SW480 (cell line): Measurements from ENCODE around the gene DRC3.
"Not testable (repeated sequence)": the region's sequence is repeated elsewhere in the genome, so short reads cannot be mapped to it uniquely, and the experiment has no call there.

Experiments used
- DNase-seq: peaks from one replicate; pipeline ENCODE4 v3.0.0-alpha.2; 2016; ENCODE audit warnings: low spot score

The DRC3 gene, protein sequence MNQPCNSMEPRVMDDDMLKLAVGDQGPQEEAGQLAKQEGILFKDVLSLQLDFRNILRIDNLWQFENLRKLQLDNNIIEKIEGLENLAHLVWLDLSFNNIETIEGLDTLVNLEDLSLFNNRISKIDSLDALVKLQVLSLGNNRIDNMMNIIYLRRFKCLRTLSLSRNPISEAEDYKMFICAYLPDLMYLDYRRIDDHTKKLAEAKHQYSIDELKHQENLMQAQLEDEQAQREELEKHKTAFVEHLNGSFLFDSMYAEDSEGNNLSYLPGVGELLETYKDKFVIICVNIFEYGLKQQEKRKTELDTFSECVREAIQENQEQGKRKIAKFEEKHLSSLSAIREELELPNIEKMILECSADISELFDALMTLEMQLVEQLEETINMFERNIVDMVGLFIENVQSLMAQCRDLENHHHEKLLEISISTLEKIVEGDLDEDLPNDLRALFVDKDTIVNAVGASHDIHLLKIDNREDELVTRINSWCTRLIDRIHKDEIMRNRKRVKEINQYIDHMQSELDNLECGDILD

DNA sequence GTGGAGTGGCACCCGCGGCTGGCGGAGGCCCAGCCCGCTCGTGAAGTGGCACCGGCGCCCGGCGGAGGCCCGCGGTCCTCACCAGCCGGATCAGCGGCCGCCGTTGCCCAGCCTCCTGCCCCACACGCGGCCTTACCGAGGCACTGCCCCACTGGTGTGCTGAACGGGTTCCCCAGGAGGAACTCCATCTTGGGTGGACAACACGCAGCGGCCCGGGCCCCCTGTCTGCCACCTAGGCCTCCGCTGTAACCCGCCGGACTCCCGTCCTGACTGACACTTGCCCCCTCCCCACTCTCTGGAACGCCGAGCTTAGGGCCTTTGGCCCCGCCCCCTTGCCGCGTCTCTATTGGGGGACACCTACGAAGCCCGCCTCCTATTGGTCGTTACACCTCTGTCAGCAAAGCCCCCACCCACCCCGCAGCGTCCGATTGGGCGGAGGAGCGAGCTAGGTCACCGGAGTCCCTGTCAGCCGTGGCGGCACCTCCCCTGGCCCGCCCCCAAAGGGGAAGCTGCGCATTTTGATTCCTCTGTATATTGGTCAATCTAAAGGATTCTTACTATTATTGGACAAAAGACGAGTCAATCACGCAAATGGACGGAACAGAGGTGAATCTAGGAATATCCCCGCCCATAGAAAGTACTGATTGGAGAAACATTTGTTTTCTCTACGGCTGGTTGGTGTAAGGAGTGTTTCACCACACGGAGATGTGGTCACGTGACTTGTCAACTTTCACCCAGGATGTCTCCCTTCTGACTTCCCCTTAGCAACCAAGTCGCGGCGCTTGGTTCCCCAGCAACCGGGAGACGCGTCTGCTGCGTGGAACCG is at the start of gene DRC3, which contains the start of gene TOM1L2:
TSS of gene DRC3 (plus strand) at position 737 of the 826 bp plus-strand sequence. CDS start 4,737 bp downstream, outside the sequence.
TSS of gene TOM1L2 (minus strand) at position 275 of the 826 bp plus-strand sequence. CDS start at position 188, 87 bp downstream.
- peak; percentile 100 for DNase-seq

DNA sequence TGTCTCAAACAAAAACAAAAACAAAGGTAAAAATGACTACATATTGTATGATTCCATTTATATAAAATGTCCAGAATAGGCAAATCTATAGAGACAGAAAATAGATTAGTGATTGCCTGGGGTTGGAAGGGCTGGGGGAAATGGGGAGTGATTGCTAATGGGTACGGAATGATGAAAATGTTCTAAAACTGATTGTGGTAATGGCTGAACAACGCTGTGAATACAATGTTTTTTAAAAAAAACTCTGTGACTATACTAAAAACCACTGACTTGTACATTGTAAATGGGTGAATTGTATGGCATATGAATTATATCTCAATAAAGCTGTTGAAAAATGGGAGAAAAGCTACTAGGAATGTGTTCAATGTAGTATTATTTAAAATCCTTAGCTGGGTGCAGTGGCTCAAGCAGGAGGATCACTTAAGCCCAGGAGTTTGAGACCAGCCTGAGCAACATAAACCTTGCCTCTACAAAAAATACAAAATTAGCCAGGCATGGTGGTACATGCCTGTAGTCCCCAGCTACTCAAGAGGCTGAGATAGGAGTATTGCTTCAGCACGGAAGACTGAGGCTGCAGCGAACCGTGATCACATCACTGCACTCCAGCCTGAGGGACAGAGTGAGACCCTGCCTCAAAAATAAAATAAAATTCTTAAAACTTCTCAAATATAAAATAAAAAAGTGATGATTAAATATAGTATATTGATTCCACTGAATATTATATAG is 48.4 kb upstream of the DRC3 start:
- no peak for DNase-seq

DNA sequence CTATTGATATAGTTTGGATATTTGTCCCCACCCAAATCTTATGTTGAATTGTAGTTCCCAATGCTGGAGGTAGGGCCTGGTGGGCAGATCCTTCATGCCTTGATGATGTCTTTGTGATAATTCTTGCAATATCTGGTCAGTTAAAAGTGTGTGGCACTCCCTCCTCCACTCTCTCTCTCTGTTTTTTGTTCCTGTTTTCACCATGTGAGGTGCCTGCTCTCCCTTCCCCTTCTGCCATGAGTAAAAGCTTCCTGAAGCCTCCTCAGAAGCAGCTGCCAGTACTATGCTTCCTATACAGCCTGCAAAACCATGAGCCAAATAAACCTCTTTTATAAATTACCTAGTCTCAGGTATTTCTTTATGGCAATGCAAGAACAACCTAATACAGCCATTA is 47.8 kb upstream of the DRC3 start:
- no peak for DNase-seq

DNA sequence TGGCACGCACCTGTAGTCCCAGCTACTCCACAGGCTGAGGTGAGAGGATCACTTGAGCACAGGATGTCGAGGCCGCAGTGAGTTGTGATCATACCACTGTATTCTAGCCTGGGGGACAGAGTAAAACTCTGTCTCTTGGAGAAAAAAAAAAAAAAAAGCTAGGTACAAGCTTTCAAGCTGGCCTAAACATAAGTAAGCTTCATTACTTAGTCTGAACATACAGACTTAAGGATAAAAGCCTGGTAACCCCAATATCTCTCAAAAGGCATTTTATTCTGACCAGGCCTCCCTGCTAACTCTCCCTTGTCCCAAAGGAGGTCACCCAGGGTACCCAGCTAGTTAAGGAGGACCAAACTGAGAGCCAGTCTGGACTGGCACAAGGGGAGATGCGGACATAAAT is 46.6 kb upstream of the DRC3 start:
- no peak for DNase-seq

DNA sequence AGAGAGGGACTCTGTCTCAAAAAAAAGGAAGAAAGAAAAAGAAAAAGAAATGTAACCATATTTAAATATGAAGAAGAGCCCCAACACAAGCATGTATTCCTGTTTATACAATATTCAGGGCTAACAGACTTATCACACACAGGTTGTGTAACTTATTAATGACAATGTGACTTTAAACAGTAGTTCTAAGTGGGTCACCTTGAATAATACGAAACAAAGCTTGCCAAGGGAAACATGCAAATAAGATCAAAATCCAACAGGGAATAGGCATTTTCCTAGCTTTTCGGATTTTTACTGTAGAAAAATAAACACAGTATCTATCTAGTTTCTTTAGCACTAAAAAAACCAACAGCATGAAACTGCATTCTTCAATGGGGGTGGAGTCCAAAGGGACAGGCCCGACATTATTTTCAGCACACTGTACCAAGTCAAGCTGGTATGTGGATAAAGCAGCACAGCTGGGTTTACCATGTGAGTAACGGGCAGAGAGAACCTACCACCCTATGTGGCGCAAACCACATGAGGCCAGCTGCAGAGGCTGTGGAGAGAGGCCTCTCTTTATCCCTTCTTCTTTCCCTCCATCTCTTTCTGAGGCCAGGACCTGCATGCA is 45.7 kb upstream of the DRC3 start:
- no peak for DNase-seq

DNA sequence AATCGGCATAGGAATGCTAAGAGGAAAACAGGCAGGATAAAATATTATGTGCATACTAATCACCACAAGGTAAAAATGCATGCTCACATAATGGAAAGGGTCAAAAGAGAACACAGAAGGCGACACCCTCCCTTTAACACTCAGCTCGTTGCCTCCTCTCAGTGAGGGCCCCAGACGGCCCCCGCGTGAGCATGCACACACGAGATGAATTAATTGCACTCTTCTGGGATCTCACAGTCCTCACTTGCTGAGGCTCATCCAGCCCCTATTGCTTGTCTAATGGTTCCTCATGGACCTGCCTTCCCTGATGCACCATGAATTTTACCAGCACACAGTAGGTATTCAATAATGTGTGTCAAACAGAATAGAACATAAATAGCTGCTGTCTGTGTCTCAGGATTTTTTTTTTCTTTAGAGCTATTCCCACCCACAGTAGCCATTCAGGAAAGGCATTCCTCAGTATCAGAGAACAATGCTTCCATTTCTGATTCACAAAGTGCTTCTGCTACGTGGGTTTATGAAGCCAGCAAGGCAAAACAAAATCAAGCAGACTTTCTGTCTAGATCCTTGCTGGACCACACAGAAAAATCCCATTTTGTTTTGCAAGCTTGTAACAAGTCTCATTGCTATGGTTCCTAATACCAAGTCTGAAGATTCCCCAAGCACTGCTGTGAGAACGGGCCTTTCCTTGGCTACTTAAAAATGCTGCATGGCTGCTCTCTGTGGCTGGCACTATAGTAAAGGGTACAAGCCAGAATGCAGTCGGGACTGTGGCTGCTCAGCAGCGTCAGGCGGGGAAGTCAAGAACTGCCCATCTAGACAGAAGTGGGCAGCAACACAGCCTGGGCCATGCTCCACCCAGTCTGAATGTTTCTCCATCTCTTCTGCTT is 44.0 kb upstream of the DRC3 start:
- no peak for DNase-seq

DNA sequence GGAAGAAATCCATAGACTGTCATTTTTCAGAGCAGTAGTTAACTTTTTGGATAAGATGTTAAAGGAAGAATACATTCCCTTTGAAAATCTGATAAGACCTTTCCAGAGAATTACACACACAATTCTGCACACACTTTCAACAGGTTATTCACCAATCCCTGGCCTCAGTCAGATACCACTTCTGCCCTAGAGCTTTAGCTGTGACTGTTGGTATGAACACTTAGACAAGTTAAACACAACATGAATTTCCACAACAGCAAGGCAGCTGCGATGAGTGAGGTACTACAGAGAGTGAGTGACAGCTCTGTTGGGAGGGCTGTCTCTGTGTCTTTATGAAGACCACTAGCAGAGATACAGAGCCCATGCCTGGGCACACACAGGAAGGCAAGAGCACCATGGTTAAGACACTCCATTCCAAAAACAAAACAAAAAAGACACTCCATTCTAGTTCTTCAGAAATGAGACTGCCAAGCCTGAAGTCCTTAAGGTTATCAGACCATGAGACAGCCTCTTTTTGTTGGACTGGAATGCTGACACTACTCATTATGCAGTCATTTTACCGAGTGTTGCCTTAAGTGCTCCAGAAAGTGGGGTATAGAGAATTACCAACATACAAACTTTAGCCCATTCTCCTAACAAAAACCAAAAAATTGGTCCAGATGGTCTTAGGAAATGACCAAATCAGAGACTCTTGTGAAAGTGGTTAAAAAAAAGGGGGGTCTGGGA is 42.8 kb upstream of the DRC3 start:
- no peak for DNase-seq

DNA sequence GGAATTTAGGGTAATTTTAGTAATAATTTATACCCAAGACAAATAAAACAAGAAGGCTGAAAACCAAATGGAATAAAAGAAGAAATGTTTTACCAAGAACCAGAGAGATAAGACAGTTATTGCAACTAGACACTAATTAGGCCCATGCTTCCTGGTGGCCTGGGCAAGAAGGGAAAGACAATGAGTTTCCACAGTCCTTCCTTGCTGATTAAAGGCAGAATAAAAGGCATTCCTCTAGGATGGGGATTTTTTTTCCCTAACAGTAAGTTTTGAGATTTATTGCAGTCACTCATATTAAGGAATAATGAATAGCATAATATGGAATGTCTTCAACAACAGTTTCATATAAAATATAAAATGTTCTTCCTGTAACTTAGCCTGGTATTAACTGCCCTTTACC is 42.0 kb upstream of the DRC3 start:
- no peak for DNase-seq

DNA sequence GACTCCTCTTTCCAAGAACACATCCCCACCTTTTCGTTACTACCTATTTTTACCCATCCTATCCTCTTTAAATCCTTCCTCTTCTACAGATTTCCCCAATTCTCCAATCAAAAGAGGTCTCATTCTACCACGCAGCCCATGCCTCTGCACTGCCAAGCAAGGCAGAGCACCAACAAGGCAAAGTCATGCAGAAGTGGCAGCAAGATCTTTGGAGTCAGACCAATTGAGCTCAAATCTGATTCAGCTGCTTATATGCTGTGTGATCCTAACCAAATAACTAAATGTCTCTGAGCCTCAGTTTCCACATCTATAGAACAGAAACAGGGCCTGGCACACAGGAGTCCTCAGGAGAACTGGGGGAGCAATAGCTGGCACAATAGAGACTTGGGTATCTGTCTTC is 41.5 kb upstream of the DRC3 start:
- no peak for DNase-seq

DNA sequence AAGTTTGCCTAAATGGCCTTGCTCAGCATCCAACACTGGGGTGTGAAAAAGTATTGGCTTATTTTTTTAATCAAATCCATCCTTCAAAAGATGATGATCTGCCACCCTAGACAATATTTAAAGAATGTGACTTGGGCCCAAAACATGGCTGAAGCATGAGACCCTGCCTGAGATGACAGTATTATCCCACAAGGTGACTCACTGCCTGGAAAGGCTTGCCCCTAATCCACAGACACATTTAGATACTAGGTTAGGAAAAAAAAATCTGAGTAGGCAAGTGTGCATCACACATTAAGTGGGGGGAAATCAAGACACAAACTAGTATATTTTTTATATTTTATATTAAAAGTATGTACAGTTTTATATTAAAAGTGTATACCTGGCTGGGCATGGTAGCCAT is 38.9 kb upstream of the DRC3 start:
- no peak for DNase-seq

DNA sequence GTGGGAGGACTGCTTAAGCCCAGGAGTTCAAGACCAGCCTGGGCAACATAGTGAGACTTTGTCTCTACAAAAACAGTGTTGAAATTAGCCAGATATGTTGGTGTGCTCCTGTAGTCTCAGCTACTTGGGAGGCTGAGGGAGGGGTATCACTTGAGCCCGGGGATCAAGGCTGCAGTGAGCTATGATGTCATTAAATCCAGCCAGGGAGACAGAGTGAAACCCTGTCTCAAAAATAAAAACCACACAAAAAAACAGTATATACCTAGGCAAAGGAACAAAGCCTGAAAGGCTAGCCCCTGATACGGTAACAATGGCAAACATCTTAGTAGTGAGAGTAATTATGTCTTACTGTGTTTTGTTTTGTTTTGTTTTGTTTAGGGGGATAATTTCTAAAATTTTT is 38.4 kb upstream of the DRC3 start:
- no peak for DNase-seq

DNA sequence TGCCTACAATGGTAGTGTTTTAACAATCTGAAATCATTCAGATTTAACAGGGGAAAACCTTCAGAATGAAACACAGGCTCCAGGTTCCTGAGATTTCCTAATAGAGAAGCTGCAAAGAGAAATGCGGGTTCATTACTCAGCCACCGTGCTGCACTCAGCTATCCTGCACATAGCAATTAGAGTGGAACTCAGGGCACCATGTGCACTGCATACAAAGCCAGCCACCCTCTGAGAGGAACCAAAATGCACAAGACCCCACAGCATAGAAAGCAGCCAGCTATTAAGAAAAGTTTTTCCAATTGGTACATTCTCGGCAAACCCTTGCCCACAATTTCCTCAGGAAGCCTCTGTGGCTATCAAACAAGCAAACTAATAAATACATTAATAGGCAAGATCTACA is 37.9 kb upstream of the DRC3 start:
- no peak for DNase-seq

DNA sequence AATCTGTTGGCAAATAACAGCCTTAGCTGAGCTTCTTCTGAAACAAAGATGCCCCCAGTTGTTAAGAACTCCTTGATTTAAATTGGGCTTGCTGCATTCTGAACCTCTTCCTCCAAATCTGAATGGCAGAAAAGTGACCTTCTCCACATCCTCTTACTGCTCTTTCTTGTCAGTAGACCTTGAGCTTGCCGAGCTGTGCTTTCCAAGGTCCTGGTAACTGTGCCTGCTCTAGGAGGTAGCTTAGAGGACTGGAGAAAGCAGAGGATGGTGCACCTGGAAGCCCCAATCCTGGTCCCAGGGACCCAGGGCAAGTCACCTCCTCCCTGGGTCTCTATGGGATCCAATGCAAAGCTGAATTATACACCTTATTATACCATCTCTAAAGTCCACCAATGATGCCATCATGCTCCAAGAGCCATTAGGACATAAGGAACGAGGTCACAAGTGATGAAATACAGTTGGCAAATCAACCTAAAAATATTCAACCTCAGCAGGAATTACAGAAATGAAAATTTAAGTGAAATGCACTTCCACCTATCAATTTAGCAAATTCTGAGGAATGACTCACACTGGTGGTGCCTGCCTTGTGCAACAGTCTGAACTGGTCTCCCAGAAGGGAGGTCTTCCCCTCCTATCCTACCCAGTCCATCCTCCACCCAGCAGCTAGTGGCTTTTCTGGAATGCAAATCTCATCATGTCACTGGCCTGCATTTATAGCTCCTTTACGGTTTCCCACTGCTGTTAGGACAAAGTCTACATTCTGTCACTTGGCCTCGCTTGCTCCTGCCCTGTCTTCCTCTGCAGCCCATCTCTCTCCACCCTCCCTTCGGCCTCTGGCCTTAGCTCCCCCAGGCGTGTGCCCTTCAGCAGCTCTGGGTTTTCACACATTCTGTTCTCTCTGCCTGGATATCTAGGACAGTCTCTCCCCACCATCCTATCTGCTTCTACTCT is 37.1 kb upstream of the DRC3 start:
- DNase-seq: peak; percentile 77

DNA sequence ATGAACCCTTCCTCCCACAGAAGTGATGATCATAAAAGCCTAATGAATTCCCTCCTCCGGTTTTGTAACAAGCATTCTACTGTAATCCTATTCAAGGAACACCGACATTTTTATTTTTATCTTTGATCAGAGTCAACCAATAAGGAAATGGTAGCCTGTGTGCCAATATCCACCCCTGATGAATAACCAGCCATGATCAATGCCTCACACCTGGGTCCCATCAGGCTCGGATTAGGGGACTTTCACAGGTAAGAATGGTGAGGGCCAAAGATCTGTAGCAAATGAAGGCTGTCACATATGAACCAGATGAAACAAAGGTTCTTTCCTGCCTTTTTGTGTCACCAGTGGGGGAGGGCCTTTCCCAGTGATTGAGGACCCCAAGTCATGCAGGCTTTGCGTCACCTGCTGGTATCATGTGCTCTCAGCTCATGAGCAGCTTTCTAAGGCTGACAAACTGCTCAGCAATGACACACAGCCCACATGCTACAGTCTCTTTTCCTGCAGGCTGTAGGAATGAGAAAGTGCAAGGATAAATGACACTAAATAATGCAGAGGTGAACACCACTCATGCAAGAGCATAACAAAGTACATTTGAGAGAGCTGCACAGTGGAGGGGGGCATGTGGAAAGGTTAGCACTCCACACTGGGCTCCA is 35.3 kb upstream of the DRC3 start:
- no peak for DNase-seq

DNA sequence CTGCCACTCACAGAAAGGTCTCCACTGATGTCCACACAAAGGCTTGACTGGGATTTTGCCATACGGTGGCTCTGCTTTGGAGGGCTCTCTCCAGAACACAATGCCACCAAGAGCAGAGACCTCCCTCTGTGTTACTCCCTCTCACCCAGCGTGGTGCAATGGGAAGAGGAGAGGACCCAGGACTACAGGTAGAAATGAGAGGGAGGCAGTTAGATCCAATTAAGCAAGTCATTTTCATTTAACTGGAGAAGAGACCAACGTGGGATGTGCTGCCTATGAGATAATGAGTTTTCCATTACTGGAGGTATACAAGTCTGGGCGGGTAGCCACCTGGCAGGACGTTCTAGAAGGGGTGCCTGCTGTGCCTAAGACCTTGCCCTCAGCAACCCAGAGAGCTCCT is 34.7 kb upstream of the DRC3 start:
- DNase-seq: no peak

DNA sequence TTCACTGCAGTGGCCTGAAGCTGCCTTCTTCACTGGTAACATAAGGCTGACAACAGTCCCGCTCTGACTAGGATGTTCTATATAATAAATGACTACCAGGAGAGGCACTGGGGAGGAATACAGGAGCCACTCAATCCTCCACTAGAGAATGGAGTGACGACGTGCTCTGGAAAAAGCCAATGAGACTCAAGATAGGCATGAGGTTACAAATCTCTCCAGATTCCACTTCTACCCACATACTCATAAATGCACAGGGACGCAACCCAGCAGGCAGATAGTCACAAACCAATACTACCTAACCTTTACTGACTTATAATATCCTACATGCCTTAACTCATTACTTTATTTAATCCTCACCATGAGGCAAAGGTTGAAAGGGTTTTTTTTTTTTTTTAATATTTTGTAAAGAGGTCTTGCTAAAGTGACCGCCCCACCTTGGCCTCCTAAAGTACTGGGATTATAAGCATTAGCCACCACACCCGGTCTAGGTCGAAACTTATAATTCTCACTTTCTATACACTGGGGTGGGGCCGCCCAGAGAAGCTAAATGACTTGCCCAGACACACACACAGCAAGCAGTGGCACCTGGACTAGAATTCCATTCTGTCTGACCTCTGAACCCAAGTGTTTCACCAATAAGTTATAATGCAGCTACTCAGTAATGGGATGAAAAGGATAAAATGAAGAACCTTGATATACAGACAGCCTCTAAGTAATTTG is 34.1 kb upstream of the DRC3 start:
- DNase-seq: no peak

DNA sequence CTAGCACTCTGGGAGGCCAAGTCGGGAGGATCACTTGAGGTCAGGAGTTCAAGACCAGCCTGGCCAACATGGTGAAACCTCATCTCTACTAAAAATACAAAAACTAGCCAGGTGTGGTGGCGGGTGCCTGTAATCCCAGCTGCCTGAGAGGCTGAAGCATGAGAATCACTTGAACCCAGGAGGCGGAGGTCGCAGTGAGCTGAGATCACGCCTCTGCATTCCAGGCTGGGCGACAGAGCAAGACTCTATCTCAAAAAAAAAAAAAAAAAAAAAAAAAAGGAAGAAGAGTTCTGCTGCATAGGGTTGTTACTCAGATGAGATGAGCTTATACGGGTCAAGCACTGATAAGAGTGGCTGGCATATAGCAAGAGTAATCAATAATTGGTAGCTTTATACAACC is 32.7 kb upstream of the DRC3 start:
- DNase-seq: not testable (repeated sequence)

DNA sequence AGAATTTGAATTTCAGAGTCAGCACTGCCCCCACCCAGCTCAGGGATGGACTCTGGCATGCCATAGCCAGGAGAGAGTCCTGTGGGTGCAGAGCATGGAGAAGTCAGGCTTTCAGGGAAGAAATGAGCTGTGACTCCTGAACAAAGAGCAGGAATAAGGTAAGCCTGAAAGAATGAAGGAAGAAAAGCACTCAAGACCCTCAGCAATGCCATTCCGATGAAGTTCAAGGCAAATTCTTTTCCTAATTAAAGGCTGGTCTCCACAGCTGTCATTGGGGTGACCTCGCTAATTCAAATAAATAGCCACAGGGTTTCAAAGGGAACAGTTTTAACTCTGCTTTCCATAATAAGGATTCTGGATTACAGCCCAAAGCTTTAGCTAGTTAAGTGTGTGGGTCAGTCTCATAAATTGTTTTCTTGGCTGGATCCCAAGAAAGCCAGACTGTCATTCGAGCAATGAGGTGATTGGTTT is 32.2 kb upstream of the DRC3 start:
- DNase-seq: no peak
